SH-SY5Y (cell line): ENCODE results near the gene SKIC8.

Experiments used
- GATA2 ChIP-seq: IDR thresholded peaks from 2 replicates; pipeline ENCODE4 v1.6.1; 2011; ENCODE audit warnings: mild to moderate bottlenecking, low read depth, low read length
- GATA3 ChIP-seq: IDR thresholded peaks from 2 replicates; pipeline ENCODE4 v1.6.1; 2011; ENCODE audit warnings: low read depth, mild to moderate bottlenecking, low read length, moderate library complexity

SKIC8 gene

DNA sequence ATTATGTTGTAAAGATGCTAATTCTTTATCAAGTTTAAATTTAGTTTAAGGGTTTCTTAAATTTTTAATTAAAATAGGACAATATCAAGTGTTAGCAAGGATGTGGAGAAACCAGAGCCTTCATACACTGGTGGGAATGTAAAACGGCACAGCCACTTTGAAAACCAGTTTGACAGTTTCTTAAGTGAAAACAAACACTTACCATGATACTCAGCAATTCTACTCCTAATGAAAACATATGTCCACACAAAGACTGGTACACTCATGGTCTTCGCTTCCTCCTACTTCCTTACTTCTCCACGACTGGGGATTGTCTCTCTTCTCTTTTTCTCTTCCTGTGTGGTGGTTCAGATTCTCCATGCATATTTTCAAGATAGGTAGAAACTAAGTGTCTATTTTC is 9.2 kb downstream of the SKIC8 start:
- TF ChIP-seq GATA2 (no peak), GATA3 (no peak)

DNA sequence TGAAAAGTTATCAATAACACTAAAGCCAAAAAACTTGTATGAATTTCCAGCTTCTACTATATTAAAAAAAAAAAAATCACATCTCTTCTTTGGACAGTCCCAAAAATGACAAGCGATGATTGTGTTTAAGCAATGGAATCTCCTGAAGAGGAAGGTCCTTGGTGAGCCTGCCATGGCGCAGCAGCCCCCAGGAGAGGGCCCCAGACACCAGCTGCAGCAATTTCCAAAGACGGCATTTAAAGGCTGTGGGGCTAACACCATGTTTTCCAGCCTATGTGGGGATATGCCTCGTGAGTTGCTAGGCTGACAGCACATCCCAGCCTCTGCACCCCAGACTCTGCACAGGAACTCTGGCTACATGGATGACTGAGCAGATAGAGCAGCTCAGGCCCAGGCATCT is 14.7 kb downstream of the SKIC8 start:
- TF ChIP-seq GATA3, result no peak
- no peak for TF ChIP-seq GATA2

DNA sequence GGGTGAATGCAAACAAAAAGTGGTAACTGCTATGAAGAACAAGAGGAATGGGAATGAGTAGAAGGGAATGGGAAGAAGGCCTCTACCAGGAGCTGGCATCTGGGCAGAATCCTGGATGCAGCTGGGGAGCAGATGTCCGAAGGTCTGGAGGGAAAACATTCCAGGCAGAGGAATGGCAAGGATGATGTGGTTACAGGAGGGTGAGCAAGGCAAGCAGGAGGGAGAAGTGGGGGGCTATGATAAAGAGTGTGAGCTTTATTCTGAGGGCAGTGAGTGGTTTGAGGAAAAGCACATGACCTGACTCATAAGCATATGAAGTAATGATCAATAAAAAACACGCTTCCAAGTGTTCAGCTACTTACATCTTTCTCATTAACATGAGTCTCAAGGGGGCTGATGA is 17.1 kb downstream of the SKIC8 start:
- TF ChIP-seq GATA2 (no peak), GATA3 (no peak)

DNA sequence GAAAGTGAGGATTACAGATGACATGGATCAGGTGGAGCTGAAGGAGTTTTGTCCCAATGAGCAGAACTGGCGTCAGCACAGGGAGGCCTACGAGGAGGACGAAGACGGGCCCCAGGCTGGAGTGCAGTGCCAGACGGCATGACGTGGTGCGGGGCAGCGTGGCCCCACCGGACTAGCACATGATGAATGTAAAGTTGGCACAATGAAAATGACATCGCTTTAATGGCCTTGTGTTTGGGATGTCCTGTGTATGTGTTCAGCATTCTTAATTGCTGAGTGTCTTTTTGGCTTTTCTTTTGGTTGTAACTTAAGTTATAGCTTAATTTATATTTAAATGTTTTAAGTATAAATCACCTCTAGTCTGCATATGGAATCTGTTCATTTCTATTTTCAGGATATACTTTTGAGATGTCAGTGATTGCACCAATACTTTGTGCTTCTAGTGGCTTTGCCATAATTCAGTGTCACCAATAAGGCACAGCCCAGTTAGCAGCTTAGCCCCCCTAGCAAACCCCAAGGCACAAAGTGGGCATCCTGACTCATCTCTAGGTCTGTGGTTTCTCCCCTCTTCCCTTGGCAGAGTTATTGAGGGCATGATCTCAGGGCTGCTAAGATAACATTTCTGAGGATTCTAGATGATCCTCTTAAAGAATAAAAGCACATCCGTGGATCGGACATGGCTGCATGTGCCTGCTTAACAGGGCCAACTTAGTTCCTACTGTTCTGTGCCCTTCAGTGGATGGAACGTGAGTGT is 18.9 kb downstream of the SKIC8 start:
- TF ChIP-seq GATA2 (no peak), GATA3 (no peak)

DNA sequence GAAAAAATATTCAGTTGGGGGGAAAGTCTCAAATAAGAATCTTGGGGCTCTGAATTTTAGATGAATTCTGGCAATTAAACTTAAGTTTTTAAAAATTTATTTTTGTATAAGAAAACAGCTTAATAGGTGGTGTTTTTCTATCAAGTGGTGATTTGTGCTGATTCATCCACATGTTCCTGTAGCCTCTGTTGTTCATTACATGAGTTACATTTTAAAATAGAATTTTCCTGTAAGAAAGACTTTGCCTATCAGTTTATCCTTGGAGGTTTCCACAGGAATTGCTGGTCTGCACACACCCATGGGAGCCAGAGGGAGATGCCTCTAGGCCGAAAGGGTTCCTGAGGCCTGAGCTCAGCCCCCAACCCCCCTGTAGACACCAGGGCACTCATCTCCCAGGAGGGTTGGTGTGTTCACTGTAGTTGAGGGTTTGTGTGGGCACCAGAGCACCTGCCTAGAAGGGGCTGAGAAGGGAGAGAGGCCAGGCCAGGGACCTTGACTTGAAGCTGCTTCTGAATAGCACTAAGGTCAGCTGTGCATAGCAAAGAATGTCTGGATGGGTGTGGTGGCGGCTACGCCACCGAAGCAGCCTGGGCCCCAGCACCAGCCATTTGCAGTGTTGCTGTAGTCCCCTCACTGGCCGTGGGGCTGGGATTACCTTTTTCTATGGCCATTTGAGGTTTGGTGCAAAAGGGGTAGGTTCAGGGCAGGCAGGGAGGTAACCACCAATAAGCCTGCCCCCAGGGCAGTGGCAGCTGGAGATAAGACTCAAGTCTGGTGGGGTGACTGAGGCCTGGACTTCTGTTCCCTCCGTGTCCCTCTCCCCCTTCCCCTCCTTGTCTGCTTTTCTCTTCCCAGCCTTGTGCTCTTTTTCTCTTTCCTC is 23.1 kb downstream of the SKIC8 start:
- no peak for TF ChIP-seq GATA2
- no peak for TF ChIP-seq GATA3

DNA sequence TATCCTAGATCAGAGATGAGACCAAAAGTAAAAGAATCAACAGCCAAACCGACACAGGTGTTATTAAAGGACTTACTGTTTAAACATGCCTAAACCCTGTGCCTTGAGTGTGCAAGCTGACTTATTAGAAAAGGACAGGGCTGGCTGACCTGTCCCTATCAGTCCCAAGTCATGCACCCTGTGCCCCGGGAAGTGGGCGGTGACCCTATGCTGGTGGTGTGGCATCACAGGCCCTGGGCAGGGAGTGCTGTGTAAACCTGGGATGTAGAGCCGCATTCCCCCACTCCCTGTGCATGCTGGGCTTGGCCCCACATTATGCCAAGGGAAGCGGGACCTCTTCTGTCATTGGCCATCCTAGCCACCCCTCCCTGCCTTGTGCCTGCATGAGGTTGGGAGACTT is 24.4 kb downstream of the SKIC8 start:
- TF ChIP-seq GATA3 (no peak), GATA2 (no peak)

DNA sequence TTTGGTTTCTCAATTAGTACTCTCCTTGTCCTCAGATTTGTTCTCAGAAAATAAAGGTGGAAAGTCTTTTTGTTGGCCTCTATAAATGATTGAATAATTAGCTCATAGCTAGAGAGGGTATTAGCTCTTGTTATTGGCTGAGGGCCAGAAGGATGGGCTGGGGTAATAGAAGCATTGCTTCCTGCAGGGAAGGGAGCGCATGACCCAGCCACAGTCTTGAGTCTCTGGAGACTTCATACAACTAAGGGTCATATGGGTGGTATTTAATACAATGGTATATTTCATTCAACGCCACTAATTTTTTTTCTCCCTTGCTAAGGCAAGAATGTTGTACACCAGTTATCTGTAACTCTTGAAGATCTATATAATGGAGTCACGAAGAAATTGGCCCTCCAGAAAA is 26.6 kb downstream of the SKIC8 start:
- no peak for TF ChIP-seq GATA3
- no peak for TF ChIP-seq GATA2

DNA sequence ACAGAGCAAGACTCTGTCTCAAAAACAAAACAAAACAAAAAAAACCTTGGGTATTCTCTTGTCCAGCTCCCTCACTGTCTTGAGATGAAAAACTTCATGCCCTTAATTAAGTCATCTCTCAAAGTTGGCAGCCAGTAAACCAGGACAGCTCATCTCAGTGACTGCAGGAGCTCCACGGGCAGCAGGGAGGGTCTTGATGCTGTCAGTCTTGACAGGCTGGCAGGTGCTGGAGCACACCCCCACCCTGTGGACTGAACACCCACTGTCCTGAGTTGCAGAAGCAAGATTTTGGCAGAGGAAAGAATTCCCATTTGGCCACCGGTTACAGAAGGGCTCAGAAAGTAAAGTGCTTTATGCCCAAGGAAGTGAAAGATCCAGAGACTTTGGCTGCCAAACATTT is 27.1 kb downstream of the SKIC8 start:
- no peak for TF ChIP-seq GATA3

DNA sequence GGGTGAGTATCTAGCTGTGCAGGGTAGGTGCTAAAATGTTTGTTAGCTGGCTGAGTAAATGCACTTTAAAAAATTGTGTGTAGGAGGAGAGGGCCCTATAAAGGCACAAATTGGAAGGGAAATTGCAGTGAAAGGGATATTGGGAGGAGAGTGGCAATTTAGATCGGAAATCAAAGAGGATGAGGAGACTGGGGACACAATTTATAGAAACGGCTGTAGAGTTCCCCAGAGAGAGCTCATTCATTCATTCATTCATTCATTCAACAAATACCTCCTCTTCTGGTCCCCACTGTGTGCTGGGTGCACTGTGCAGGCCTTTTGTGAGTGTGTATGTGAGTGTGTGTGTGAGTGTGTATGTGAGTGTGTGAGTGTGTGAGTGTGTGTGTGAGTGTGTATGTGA is 32.6 kb downstream of the SKIC8 start:
- TF ChIP-seq GATA3 (no peak), GATA2 (no peak)

DNA sequence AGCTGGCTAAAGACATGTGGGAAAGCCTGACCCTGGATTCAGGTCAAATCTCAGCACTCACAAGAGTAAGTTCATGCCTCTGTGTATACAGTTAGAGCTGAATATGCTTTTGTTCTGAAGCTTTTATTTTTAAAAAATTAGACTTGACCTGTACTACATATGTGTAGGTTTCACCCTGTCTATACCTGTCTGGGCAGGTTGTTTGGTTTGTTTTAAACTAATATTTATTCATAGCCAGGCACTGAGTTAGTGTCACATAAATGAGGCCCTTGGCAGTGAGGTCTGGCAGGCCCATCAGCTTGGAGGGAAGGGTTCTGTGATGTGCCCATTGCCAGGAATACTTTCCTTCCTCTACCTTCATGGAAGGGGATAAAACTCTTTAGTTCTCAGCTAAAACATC is 33.2 kb downstream of the SKIC8 start:
- TF ChIP-seq GATA3, result no peak

DNA sequence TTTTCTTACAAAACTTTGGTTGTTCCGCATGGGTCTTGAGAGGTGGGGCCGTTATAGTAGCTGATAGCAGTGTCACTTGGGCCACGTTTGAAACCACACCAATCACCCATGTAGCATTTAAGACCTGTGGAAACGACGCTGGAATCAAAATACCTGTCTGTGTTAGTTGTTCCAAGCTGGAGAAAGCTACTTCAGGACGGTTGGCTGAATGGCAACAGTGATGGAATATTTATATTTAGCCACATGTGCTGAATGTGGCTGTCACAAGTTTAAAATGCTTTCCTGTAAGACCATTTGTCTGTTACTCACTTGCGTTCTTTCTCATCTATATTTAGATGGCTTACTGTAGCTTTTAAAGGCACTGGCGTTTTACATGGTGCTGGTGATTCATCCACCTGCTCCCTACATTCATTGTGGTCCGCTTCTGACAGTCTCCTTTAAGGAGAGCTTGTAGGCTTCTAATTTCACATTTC is 33.6 kb downstream of the SKIC8 start:
- TF ChIP-seq GATA3 (no peak), GATA2 (no peak)

DNA sequence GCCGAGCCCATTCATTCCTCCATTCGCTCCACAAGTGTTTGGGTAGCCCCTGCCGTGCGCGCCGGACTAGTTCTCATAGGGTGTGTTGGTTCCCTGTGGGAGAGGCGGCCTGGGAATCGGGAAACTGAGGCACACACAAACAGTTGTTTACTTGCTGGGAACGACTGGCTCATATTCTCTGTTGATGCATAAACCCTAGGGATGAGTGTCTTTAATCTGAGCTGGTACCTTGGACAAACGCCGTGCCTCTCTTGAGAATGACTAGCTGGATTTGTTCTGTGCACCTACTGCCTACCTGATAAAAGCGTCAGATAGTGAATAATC is 34.3 kb downstream of the SKIC8 start:
- TF ChIP-seq GATA2 (no peak), GATA3 (no peak)

DNA sequence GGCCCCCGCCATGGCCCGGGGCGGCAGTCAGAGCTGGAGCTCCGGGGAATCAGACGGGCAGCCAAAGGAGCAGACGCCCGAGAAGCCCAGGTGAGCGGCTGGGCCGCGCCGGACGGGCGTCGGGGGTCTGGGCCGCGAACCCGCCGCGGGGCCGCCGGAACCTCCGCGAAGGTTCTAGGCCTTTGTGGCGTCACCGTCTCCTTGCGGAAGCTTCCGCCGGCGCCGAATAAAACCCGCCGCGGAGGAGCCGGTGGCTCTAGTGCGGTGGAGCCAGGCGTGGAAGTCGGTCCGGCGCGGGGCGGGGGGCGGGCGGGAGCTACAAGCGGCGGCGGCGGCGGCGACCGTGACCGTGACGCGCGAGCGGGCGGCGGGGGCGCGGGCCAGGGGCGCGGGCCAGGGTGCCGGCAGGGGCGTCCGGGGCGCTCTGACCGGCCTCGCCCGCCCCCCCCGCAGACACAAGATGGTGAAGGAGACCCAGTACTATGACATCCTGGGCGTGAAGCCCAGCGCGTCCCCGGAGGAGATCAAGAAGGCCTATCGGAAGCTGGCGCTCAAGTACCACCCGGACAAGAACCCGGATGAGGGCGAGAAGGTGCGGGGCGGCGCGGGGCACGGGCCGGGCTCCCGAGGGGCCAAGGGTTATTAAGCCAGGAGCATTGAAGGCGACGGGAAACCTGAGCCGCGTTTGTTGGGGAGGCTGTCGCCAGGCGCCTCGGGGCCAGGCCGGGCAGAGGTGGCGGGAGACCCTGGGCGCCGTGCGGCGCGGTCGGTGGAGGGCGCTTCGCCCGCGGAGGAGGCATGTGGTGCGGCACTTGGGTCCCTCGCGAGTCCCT is 34.9 kb downstream of the SKIC8 start, which contains the start of gene DNAJA4:
Gene DNAJA4, plus strand, starts transcription at position 259 of the 833 bp plus-strand sequence. Its CDS starts 202 bp downstream, at position 461.
- TF ChIP-seq GATA3 (no peak), GATA2 (no peak)

DNA sequence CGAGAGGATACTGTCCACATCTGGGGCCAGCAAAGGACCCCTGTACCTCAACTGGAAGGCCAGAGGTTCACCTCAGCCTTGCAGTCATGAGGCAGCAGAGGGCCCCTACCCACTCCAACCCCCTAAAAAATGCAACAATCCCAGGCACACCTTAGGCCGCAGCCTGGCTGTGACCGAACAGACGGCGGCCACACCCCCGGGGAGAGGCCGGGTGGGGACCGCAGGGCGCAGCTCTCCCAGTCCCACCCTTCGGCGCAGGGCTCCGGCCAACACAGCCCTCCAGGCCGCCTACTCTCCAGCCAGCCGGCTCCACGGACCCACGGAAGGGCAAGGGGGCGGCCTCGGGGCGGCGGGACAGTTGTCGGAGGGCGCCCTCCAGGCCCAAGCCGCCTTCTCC is 35.5 kb downstream of the SKIC8 start:
- TF ChIP-seq GATA2 (no peak), GATA3 (no peak)

DNA sequence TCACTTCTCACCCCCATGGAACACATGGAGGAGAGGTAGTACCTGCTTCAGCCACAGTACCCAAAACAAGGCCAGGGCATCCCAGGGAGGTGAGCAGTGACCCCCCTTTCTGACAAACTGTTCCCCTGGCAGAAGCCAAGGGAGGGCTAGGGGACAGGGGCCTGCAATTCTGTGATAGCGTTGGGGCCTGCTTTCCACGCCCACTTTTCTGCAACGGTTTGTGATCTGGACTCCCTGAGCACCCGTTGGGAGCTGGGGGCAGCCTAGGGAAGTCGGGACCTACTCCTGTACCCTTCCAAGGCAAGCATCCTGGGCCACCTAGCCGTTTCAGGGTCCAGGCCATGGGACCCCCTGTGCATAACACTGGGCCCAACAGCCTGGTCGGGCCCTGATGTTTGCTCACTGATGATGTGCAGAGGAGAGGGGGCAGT is 36.0 kb downstream of the SKIC8 start:
- TF ChIP-seq GATA2 (no peak), GATA3 (no peak)
